ENCODE data around the gene LANCL3. TPM values are rescaled to one million over a fixed set of nuclear protein-coding genes. Genes with fewer than 3 reads are reported as not detected.
"Not testable (repeated sequence)": the region's sequence is repeated elsewhere in the genome, so short reads cannot be mapped to it uniquely, and the experiment has no call there.

LANCL3 gene
- total RNA-seq: 0.13 TPM
- under 1 TPM; 0.14 to 0.60 (median 0.35) TPM for polyA plus RNA-seq (ENCODE audit: insufficient read depth in 1 of 8, insufficient read length in 8 of 8, low replicate concordance in 1 of 8)
- long read RNA-seq, donor 1, partial matches to known transcripts: 0 of 1 reads
- long read RNA-seq, donor 1, other reads (novel, unspliced or antisense): 0 of 1 reads
- long read RNA-seq, donor 2: 0 reads
- long read RNA-seq, donor 3: 0 reads
- long read RNA-seq, donor 4: 0 reads
- long read RNA-seq, donor 5, partial matches to known transcripts: 0 of 2 reads
- long read RNA-seq, donor 5, other reads (novel, unspliced or antisense): 0 of 2 reads
- long read RNA-seq, donor 6: 0 reads
- long read RNA-seq, donor 7: 0 reads
- long read RNA-seq, donor 8: 0 reads
- long read RNA-seq, donor 9: 0 reads
- long read RNA-seq, donor 10: 0 reads
- long read RNA-seq, donor 11: 0 reads

DNA sequence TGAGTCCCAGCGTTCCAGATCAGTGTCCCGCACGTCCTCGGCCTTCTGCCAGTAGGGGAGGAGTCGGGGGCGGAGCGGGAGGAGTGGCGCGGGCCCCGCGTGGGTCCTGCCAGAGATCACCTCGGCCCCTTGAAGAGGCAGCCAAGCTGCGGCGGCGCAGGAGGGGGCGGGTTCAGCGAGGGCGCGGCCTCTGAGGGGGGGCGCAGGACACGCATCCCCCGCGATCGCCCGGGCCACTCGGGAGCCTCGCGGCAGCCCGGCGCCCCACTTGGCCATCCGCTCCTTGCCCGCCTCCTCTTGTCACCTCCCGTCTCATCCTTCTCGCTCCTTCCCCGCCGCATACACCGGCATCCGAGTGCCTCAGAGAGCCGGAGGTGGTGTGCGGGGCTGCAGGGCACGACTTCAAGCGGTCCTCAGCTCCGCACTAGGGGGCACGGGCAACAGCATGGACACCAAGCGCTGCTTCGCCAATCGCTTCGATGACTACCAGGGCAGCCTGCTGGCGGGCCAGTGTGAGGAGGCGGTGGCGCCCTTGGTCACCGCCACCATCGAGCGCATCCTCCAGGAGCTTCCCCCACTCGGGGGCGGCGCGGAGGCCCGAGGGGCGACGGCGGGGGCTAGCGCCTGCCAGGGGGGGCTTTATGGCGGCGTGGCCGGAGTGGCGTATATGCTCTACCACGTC, at the start of gene LANCL3:
LANCL3 (plus strand) TSS at position 236 of the 682 bp plus-strand sequence; CDS start at position 446, 210 bp downstream.
- WGBS (ENCODE audit: insufficient coverage): 30% methylated on average over 65 of the region's 68 CpGs
- not testable (repeated sequence) for H3K4me1 ChIP-seq (ENCODE audit: control insufficient read depth, insufficient read depth, low read length); DNase-seq; H3K9me3 ChIP-seq (replicated peaks; ENCODE audit: control insufficient read depth, low read depth, low read length); H3K36me3 ChIP-seq (ENCODE audit: control insufficient read depth, insufficient read depth, low read length); H3K27ac ChIP-seq (ENCODE audit: low read length)
- Histone ChIP-seq H3K4me3 (ENCODE audit: low read length) (peak within 1 kb of the TSS; percentile 13), H3K27me3 (ENCODE audit: control insufficient read depth, insufficient read depth, low read length) (peaks cover 19% of the 10 kb centered on the region)

DNA sequence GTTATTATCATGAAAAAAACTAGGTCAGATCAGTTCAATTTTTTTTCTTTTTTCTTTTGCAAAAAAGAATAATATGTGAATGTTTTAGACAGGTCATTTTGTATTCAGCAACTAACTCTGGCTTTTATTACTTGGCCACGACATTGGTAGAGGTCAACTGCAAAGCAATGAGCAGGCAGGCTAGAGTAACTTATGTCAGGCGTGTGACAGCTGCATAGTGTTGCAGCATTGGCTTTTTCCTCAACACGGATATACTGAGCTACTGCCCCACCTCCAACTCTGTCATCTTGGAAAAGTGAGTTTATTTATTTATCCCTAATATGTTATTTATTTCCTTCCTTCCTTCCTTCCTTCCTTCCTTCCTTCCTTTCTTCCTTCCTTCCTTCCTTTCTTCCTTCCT, 47.8 kb upstream of the LANCL3 start:
- not testable (repeated sequence) for H3K4me3 ChIP-seq (ENCODE audit: low read length); H3K4me1 ChIP-seq (ENCODE audit: control insufficient read depth, insufficient read depth, low read length); H3K36me3 ChIP-seq (ENCODE audit: control insufficient read depth, insufficient read depth, low read length); H3K27me3 ChIP-seq (ENCODE audit: control insufficient read depth, insufficient read depth, low read length); H3K27ac ChIP-seq (ENCODE audit: low read length); H3K9me3 ChIP-seq (replicated peaks; ENCODE audit: control insufficient read depth, low read depth, low read length)
- peak; percentile 22 for DNase-seq
- 33% methylated on average over 1 of the region's 3 CpGs for WGBS (ENCODE audit: insufficient coverage)

DNA sequence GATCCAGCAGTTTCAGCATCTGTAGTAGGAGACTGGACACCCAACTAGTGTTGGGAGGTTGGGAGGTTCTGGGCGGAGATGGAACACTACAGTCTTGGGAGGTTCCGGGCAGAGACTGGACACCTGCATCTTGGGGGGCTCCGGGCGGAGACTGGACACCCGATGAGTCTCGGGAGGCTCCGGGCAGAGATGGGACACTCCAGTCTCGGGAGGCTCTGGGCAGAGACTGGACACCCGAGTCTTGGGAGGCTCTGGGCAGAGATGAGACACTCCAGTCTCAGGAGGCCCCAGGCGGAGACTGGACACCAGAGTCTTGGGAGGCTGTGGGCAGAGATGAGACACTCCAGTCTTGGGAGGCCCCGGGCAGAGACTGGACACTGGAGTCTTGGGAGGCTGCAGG, 29.5 kb upstream of the LANCL3 start:
- Histone ChIP-seq H3K4me1 (ENCODE audit: control insufficient read depth, insufficient read depth, low read length) (no peaks in the 10 kb centered on the region), H3K9me3 (replicated peaks; ENCODE audit: control insufficient read depth, low read depth, low read length) (peaks cover 8% of the 10 kb centered on the region), H3K27ac (ENCODE audit: low read length) (no peak overlapping the region), H3K36me3 (ENCODE audit: control insufficient read depth, insufficient read depth, low read length) (no peaks in the 10 kb centered on the region), H3K4me3 (ENCODE audit: low read length) (no peak overlapping the region), H3K27me3 (ENCODE audit: control insufficient read depth, insufficient read depth, low read length) (peaks cover 7% of the 10 kb centered on the region)
- 89% methylated on average over 11 of the region's 11 CpGs for WGBS (ENCODE audit: insufficient coverage)
- no peak for DNase-seq

DNA sequence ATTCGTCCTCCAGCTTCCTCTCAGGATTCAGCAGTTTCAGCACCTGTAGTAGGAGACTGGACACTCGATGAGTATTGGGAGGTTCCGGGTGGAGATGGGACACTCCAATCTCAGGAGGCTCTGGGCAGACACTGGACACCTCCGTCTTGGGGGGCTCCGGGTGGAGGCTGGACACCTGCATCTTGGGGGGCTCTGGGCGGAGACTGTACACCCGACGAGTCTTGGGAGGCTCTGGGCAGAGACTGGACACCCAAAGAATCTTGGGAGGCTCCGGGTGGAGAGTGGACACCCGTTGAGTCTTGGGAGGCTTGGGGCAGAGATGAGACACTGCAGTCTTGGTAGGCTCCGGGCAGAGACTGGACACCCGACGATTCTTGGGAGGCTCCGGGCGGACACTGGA, 28.7 kb upstream of the LANCL3 start:
- Histone ChIP-seq H3K36me3 (ENCODE audit: control insufficient read depth, insufficient read depth, low read length) (no peaks in the 10 kb centered on the region), H3K9me3 (replicated peaks; ENCODE audit: control insufficient read depth, low read depth, low read length) (peaks cover 8% of the 10 kb centered on the region), H3K27ac (ENCODE audit: low read length) (no peak overlapping the region), H3K4me3 (ENCODE audit: low read length) (no peak overlapping the region), H3K4me1 (ENCODE audit: control insufficient read depth, insufficient read depth, low read length) (no peaks in the 10 kb centered on the region), H3K27me3 (ENCODE audit: control insufficient read depth, insufficient read depth, low read length) (peaks cover 2% of the 10 kb centered on the region)
- no peak for DNase-seq
- WGBS (ENCODE audit: insufficient coverage): 88% methylated on average over 15 of the region's 15 CpGs

DNA sequence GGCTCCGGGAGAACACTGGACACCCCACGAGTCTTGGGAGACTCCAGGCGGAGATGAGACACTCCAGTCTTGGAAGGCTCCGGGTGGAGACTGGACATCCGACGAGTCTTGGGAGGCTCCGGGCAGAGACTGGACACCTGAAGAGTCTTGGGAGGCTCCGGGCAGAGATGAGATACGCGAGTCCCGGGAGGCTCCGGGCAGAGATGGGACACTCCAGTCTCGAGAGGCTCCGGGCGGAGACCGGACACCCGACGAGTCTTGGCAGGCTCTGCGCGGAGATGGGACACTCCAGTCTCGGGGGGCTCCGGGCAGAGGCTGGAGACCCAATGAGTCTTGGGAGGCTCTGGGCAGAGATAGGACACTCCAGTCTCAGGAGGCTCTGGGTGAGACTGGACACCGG, 28.1 kb upstream of the LANCL3 start:
- WGBS (ENCODE audit: insufficient coverage): 89% methylated on average over 19 of the region's 23 CpGs
- no peaks in the 10 kb centered on the region for H3K27me3 ChIP-seq (ENCODE audit: control insufficient read depth, insufficient read depth, low read length)
- H3K27ac ChIP-seq (ENCODE audit: low read length): no peak overlapping the region
- H3K4me1 ChIP-seq (ENCODE audit: control insufficient read depth, insufficient read depth, low read length): no peaks in the 10 kb centered on the region
- H3K36me3 ChIP-seq (ENCODE audit: control insufficient read depth, insufficient read depth, low read length): no peaks in the 10 kb centered on the region
- no peak for DNase-seq
- peaks cover 8% of the 10 kb centered on the region for H3K9me3 ChIP-seq (replicated peaks; ENCODE audit: control insufficient read depth, low read depth, low read length)
- no peak overlapping the region for H3K4me3 ChIP-seq (ENCODE audit: low read length)

DNA sequence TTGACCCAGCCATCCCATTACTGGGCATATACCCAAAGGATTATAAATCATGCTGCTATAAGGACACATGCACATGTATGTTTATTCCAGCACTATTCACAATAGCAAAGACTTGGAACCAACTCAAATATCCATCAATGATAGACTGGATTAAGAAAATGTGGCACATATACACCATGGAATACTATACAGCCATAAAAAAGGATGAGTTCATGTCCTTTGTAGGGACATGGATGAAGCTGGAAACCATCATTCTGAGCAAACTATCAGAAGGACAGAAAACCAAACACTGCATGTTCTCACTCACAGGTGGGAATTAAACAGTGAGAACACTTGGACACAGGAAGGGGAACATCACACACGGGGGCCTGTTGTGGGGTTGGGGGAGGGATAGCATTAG, 26.9 kb upstream of the LANCL3 start:
- not testable (repeated sequence) for H3K9me3 ChIP-seq (replicated peaks; ENCODE audit: control insufficient read depth, low read depth, low read length); H3K4me3 ChIP-seq (ENCODE audit: low read length); H3K27me3 ChIP-seq (ENCODE audit: control insufficient read depth, insufficient read depth, low read length); H3K27ac ChIP-seq (ENCODE audit: low read length); DNase-seq; H3K36me3 ChIP-seq (ENCODE audit: control insufficient read depth, insufficient read depth, low read length); H3K4me1 ChIP-seq (ENCODE audit: control insufficient read depth, insufficient read depth, low read length)
- no CpG with 5 or more reads among the region's 1 CpG for WGBS (ENCODE audit: insufficient coverage)

DNA sequence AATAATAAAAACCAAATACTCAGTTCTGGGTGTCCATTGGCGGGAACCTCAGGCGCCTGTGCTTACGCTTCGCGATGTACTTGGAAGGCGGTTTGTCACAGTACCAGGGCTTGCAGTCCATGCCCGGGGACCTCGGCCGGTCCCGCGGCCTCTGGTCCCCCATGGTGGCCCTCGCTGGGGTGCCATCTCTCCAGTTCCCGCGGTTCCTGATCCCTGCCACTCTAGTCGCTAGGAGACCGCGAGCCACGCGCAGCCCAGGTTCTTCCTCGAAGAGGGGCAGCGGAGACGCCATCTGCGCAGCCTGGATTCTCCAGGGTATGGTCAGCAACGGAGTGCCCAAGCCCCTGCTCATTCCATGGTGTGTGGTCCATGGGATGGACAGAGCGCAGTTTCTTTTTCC, 26.4 kb upstream of the LANCL3 start:
- 85% methylated on average over 24 of the region's 25 CpGs for WGBS (ENCODE audit: insufficient coverage)
- H3K27me3 ChIP-seq (ENCODE audit: control insufficient read depth, insufficient read depth, low read length): no peaks in the 10 kb centered on the region
- peaks cover 8% of the 10 kb centered on the region for H3K9me3 ChIP-seq (replicated peaks; ENCODE audit: control insufficient read depth, low read depth, low read length)

DNA sequence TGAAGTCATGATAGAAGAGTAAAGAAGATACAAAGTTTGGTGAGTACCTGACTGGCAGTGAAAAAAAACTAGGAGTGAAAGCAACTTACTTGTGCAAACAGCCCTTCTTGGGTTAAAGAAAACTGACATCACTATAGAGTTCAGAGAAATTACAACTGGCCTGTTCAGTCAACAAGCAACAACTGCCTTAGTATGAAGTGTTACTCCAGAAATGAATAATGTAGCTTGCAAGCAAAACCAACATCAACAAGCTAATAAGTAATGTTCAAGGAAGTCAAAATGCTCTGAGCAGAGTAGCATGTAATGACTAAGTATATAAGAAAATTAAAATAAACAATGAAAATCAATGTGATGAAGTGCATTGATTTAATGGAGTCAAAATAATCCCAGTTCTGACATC, 21.8 kb upstream of the LANCL3 start:
- not testable (repeated sequence) for H3K27me3 ChIP-seq (ENCODE audit: control insufficient read depth, insufficient read depth, low read length); H3K36me3 ChIP-seq (ENCODE audit: control insufficient read depth, insufficient read depth, low read length); DNase-seq; H3K4me1 ChIP-seq (ENCODE audit: control insufficient read depth, insufficient read depth, low read length); H3K27ac ChIP-seq (ENCODE audit: low read length); H3K9me3 ChIP-seq (replicated peaks; ENCODE audit: control insufficient read depth, low read depth, low read length); H3K4me3 ChIP-seq (ENCODE audit: low read length)

More for the DNA sequence above, 26.4 kb upstream of the LANCL3 start:
- H3K4me1 ChIP-seq (ENCODE audit: control insufficient read depth, insufficient read depth, low read length): no peaks in the 10 kb centered on the region
- H3K36me3 ChIP-seq (ENCODE audit: control insufficient read depth, insufficient read depth, low read length): no peaks in the 10 kb centered on the region
- H3K27ac ChIP-seq (ENCODE audit: low read length): no peak overlapping the region
- H3K4me3 ChIP-seq (ENCODE audit: low read length): no peak overlapping the region
- DNase-seq: no peak

DNA sequence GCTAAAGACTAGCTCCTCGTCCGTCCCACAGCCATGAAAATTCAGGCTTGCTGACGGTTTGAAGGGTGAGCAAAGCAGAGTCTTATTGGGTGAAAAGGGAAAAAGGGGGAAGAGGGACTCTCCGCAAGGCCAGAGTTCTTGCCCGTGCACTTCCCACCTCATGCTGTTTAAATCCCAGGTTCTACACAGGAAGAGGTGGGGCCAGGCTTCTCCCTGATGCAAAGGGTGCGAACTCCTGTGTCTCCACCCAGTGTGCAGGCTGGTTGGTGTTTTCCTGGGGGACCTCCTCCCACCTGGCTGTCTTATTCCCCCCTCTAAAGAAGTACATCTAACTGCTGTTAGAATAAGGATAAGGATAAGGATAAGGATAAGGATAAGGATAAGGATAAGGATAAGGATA, 18.0 kb upstream of the LANCL3 start:
- H3K9me3 ChIP-seq (replicated peaks; ENCODE audit: control insufficient read depth, low read depth, low read length): no peaks in the 10 kb centered on the region
- H3K4me3 ChIP-seq (ENCODE audit: low read length): no peak overlapping the region
- no peak for DNase-seq
- H3K27me3 ChIP-seq (ENCODE audit: control insufficient read depth, insufficient read depth, low read length): peaks cover 6% of the 10 kb centered on the region
- 49% methylated on average over 3 of the region's 6 CpGs for WGBS (ENCODE audit: insufficient coverage)
- no peak overlapping the region for H3K27ac ChIP-seq (ENCODE audit: low read length)
- H3K36me3 ChIP-seq (ENCODE audit: control insufficient read depth, insufficient read depth, low read length): no peaks in the 10 kb centered on the region
- no peaks in the 10 kb centered on the region for H3K4me1 ChIP-seq (ENCODE audit: control insufficient read depth, insufficient read depth, low read length)

DNA sequence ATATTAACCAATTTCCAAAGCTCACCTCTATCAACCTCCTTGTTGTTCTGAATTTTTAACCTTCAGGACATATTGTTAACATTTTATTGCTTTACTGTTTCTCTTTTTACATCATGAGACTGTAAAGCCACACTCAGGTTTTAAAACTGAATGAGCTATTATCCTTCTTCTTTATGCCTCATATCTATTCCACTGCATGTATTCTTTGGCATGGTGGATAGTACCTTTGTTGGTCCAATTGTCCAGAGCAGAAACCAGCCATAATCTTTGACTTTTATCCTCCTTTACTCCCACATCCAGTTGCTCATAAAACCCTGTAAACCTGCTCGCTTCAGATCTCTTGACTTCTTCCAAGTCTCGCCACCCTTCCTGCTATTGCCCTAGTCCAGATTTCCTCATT, 6.2 kb upstream of the LANCL3 start:
- not testable (repeated sequence) for H3K27ac ChIP-seq (ENCODE audit: low read length); H3K4me3 ChIP-seq (ENCODE audit: low read length); H3K4me1 ChIP-seq (ENCODE audit: control insufficient read depth, insufficient read depth, low read length); DNase-seq; H3K36me3 ChIP-seq (ENCODE audit: control insufficient read depth, insufficient read depth, low read length); H3K9me3 ChIP-seq (replicated peaks; ENCODE audit: control insufficient read depth, low read depth, low read length); H3K27me3 ChIP-seq (ENCODE audit: control insufficient read depth, insufficient read depth, low read length)
- 71% methylated on average over 2 of the region's 2 CpGs for WGBS (ENCODE audit: insufficient coverage)
